Measurements from ENCODE around the gene HPS5.
"Not testable (repeated sequence)": the region's sequence is repeated elsewhere in the genome, so short reads cannot be mapped to it uniquely, and the experiment has no call there.

The HPS5 gene

GRCh38 chr11:18267335-18268133 is 54.4 kb downstream of the HPS5 start:
- DNase-seq = not testable (repeated sequence)

GRCh38 chr11:18265949-18266348 is 56.0 kb downstream of the HPS5 start, which contains the start of gene SAA1:
Gene SAA1, plus strand, starts transcription at chr11:18266264. Its CDS starts 624 bp downstream, at chr11:18266888.
- no peak for DNase-seq

- no peak for DNase-seq
Measured at GRCh38 chr11:18264677-18265555, 57.0 kb downstream of the HPS5 start.

GRCh38 chr11:18264035-18264434 is 57.9 kb downstream of the HPS5 start:
- DNase-seq = no peak

GRCh38 chr11:18262681-18263350 is 59.1 kb downstream of the HPS5 start:
- DNase-seq = not testable (repeated sequence)

GRCh38 chr11:18261721-18262120 is 60.2 kb downstream of the HPS5 start:
- no peak for DNase-seq

- DNase-seq = no peak
Measured at GRCh38 chr11:18259259-18259658, 62.7 kb downstream of the HPS5 start.

- no peak for DNase-seq
Measured at GRCh38 chr11:18254781-18255361, 67.1 kb downstream of the HPS5 start.

- no peak for DNase-seq
Measured at GRCh38 chr11:18253778-18254338, 68.1 kb downstream of the HPS5 start.

- DNase-seq = no peak
Measured at GRCh38 chr11:18253233-18253632, 68.7 kb downstream of the HPS5 start.

- DNase-seq = no peak
Measured at GRCh38 chr11:18248561-18248960, 73.4 kb downstream of the HPS5 start, which contains the start of gene SAA2. Gene SAA2, minus strand, starts transcription at chr11:18248668. Its CDS starts 657 bp downstream, at chr11:18248011.

GRCh38 chr11:18247191-18247581 is 74.8 kb downstream of the HPS5 start:
- not testable (repeated sequence) for DNase-seq

GRCh38 chr11:18246379-18247190 is 75.4 kb downstream of the HPS5 start:
- DNase-seq = not testable (repeated sequence)

- DNase-seq = no peak
Measured at GRCh38 chr11:18245396-18245795, 76.5 kb downstream of the HPS5 start.

- no peak for DNase-seq
Measured at GRCh38 chr11:18243783-18244362, 78.1 kb downstream of the HPS5 start.

GRCh38 chr11:18239655-18240054 is 82.3 kb downstream of the HPS5 start:
- no peak for DNase-seq

GRCh38 chr11:18236664-18237356 is 85.1 kb downstream of the HPS5 start, which contains the start of gene SAA4:
Gene SAA4, minus strand, starts transcription at chr11:18236802. Its CDS starts 876 bp downstream, at chr11:18235926.
- DNase-seq = no peak

GRCh38 chr11:18235394-18236334 is 86.3 kb downstream of the HPS5 start:
- no peak for DNase-seq

GRCh38 chr11:18233912-18234311 is 88.0 kb downstream of the HPS5 start:
- no peak for DNase-seq

All from cerebellar nuclear complex (tissue), 1 donor.